ENCODE data around the gene KCNH4. TPM values are rescaled to one million over a fixed set of nuclear protein-coding genes. Genes with fewer than 3 reads are reported as not detected.

Gene KCNH4
- polyA plus RNA-seq, 1 donor from 2014 or later: 0.56 TPM

GRCh38 chr17:42191275-42191608 is 10.3 kb upstream of the KCNH4 start:
- TF ChIP-seq MXI1 (conservative IDR thresholded peaks at IDR 0.05; ENCODE audit: poor library complexity, severe bottlenecking): no peak
- no peak for TF ChIP-seq POLR2AphosphoS5 (IDR thresholded peaks at IDR 0.05)
- TF ChIP-seq TAF1 (IDR thresholded peaks at IDR 0.05; ENCODE audit: low read depth): no peak
- no peak for TF ChIP-seq CTCF (IDR thresholded peaks at IDR 0.05; ENCODE audit: poor library complexity, severe bottlenecking)
- Histone ChIP-seq H3K4me2 (ENCODE audit: low read length) (no peak overlapping the region), H2AFZ (ENCODE audit: low read depth, low read length) (no peak overlapping the region), H3K27me3 (ENCODE audit: insufficient read depth, low read depth, low read length) (no peaks in the 10 kb centered on the region), H4K20me1 (ENCODE audit: insufficient read depth) (no peaks in the 10 kb centered on the region), H3K9me3 (ENCODE audit: low read length) (no peaks in the 10 kb centered on the region), H3K36me3 (ENCODE audit: insufficient read depth, low read length) (no peaks in the 10 kb centered on the region), H3K4me3 (ENCODE audit: low read length) (no peak overlapping the region), H3K9ac (ENCODE audit: low read length) (no peak overlapping the region), H3F3A (ENCODE audit: insufficient read depth, low read length, poor library complexity, severe bottlenecking) (no peaks in the 10 kb centered on the region), H3K9me2 (ENCODE audit: insufficient read depth, low read length) (no peaks in the 10 kb centered on the region), H3K79me2 (replicated peaks; ENCODE audit: insufficient read depth, low read length) (no peaks in the 10 kb centered on the region), H3K27ac (ENCODE audit: low read length) (no peak overlapping the region)

- Histone ChIP-seq H3K9me3 (ENCODE audit: low read length) (no peaks in the 10 kb centered on the region), H3K4me3 (ENCODE audit: low read length) (no peak overlapping the region), H2AFZ (ENCODE audit: low read depth, low read length) (no peak overlapping the region), H3K9me2 (ENCODE audit: insufficient read depth, low read length) (no peaks in the 10 kb centered on the region), H3F3A (ENCODE audit: insufficient read depth, low read length, poor library complexity, severe bottlenecking) (no peaks in the 10 kb centered on the region), H3K36me3 (ENCODE audit: insufficient read depth, low read length) (no peaks in the 10 kb centered on the region), H3K9ac (ENCODE audit: low read length) (no peak overlapping the region), H3K4me2 (ENCODE audit: low read length) (no peak overlapping the region), H3K27me3 (ENCODE audit: insufficient read depth, low read depth, low read length) (no peaks in the 10 kb centered on the region), H4K20me1 (ENCODE audit: insufficient read depth) (no peaks in the 10 kb centered on the region), H3K27ac (ENCODE audit: low read length) (no peak overlapping the region), H3K79me2 (replicated peaks; ENCODE audit: insufficient read depth, low read length) (no peaks in the 10 kb centered on the region)
- TF ChIP-seq EP300 (conservative IDR thresholded peaks at IDR 0.05; ENCODE audit: poor library complexity, severe bottlenecking): no peak
- no peak for TF ChIP-seq REST (IDR thresholded peaks at IDR 0.05; ENCODE audit: borderline replicate concordance)
- TF ChIP-seq POLR2AphosphoS5 (IDR thresholded peaks at IDR 0.05): no peak
- no peak for TF ChIP-seq EZH2 (IDR thresholded peaks at IDR 0.05; ENCODE audit: borderline replicate concordance, insufficient read depth, low read length, poor library complexity, severe bottlenecking)
- no peak for TF ChIP-seq CTCF (IDR thresholded peaks at IDR 0.05; ENCODE audit: poor library complexity, severe bottlenecking)
These were observed 9.7 kb upstream of the KCNH4 start for GRCh38 chr17:42190491-42191274.

Data from neural cell (in vitro differentiated cells).